Esophagus (tissue), 2 donors: ENCODE measurements around the gene CRABP2. TPM values are rescaled to one million over a fixed set of nuclear protein-coding genes. Genes with fewer than 3 reads are reported as not detected.

Source experiments
- H3K27ac ChIP-seq, 2 donors: one replicate each; pipeline ENCODE4 v1.5.1; 2013; ENCODE audit warnings: low read depth in 2 of 2, mild to moderate bottlenecking in 2 of 2, inconsistent platforms in 1 of 2, low read length in 1 of 2, moderate library complexity in 1 of 2
- H3K27me3 ChIP-seq, 2 donors: one replicate each; pipeline ENCODE4 v1.6.1; 2013; ENCODE audit warnings: low read length in 2 of 2, control low read depth in 1 of 2, mild to moderate bottlenecking in 1 of 2; ENCODE audit not compliant: insufficient read depth in 2 of 2, control insufficient read depth in 1 of 2
- H3K36me3 ChIP-seq, 2 donors: one replicate each; pipeline ENCODE4 v1.6.1; 2013; ENCODE audit warnings: low read length in 1 of 2; ENCODE audit not compliant: control insufficient read depth in 2 of 2, insufficient read depth in 2 of 2
- H3K4me1 ChIP-seq, 2 donors: one replicate each; pipeline ENCODE4 v1.6.1; 2013; ENCODE audit warnings: low read length in 1 of 2; ENCODE audit not compliant: control insufficient read depth in 2 of 2, insufficient read depth in 2 of 2
- H3K4me3 ChIP-seq, 2 donors: one replicate each; pipeline ENCODE4 v1.5.1; 2013; ENCODE audit warnings: low read length in 2 of 2, mild to moderate bottlenecking in 2 of 2, low read depth in 1 of 2, moderate library complexity in 1 of 2
- H3K9me3 ChIP-seq, 2 donors: one replicate each; pipeline ENCODE4 v1.6.1; 2013; ENCODE audit warnings: mild to moderate bottlenecking in 2 of 2, low read depth in 1 of 2, low read length in 1 of 2, moderate library complexity in 1 of 2; ENCODE audit not compliant: control insufficient read depth in 2 of 2, insufficient read depth in 1 of 2
- WGBS, 2 donors: extraction: QIAGEN DNeasy Blood & Tissue Kit; methylation state at CpG; one replicate each; pipeline ENCODE4 v1.1.7; 2013; 5-methylcytosine and 5-hydroxymethylcytosine counted together
- polyA plus RNA-seq, 2 donors: library from polyadenylated mRNA; stranded (reverse); fragments of 200-250 nt; gene quantifications; one replicate each; pipeline ENCODE4 v1.2.3, GENCODE V29; 2013
- donor health status: healthy with polysubstance abuse.
- donor health status: Bipolar disorder and iron deficiency.

The CRABP2 gene
- polyA plus RNA-seq, 2 donors: 1,310 to 1,799 TPM

DNA sequence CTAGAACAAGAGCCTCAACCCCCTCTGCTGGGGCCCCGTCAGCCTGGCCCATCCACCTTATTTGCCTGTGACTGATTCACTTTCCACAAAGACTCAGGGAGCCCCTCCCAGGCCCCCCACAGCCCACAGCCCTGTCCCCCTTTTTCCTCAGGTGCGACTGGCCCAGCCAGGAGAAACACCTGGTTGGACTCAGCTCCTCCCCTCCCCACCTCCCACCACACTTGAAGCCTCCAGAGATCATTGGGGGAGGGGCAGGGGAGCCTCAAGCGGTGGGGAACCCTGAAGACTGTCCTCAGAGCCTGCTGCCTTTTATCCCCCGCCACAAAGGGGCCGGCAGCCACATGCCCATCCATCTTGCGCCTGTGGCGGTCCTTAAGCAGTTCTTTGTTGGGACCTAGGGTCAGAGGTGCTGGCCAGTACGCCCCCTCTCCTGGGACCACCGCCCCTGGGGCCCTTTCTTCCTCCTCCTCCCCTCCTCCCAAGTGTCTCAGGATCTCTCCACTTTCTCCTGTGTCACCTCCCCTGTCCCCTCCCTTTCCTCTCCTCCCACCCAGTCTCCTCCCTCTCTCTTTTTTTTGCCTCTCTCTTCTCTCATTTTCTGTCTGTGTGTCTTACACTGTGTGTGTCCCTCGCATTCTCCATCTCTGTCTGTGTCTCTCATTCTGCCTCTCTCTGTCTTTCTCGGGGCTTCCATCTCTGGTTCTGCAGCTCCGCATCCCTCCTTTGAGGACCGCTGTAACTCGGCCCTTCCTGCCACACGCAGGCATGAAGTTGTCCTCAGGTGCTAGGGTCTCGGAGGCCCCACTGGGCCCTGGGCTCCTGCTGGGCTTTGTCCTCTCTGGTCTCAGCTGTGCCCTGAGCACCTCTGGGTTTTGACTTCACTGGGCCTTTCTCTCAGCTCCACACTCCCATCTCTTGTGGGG lies 12.2 kb downstream of the CRABP2 start:
- no peaks in the 10 kb centered on the region for H3K27me3 ChIP-seq
- H3K36me3 ChIP-seq: no peaks in the 10 kb centered on the region
- peak overlapping the region; percentile 88 for H3K27ac ChIP-seq
- WGBS, 2 donors: 41 to 45% methylated on average over 16 of the region's 16 CpGs
- H3K4me3 ChIP-seq: no peak overlapping the region
- no peaks in the 10 kb centered on the region for H3K9me3 ChIP-seq
- peaks cover 0 to 38% of the 10 kb centered on the region in 2 donors for H3K4me1 ChIP-seq

- no peaks in the 10 kb centered on the region for H3K27me3 ChIP-seq
- no peaks in the 10 kb centered on the region for H3K36me3 ChIP-seq
- peak overlapping the region in 1 of 2 donors; percentile 5 for H3K4me3 ChIP-seq
- H3K4me1 ChIP-seq: peaks cover 0 to 37% of the 10 kb centered on the region in 2 donors
- H3K9me3 ChIP-seq: no peaks in the 10 kb centered on the region
- H3K27ac ChIP-seq: peak overlapping the region; percentile 88
- WGBS, 2 donors: 10 to 13% methylated on average over 13 of the region's 13 CpGs
These were observed 12.9 kb downstream of the CRABP2 start for GRCh38 chr1:156692441-156692924.

DNA sequence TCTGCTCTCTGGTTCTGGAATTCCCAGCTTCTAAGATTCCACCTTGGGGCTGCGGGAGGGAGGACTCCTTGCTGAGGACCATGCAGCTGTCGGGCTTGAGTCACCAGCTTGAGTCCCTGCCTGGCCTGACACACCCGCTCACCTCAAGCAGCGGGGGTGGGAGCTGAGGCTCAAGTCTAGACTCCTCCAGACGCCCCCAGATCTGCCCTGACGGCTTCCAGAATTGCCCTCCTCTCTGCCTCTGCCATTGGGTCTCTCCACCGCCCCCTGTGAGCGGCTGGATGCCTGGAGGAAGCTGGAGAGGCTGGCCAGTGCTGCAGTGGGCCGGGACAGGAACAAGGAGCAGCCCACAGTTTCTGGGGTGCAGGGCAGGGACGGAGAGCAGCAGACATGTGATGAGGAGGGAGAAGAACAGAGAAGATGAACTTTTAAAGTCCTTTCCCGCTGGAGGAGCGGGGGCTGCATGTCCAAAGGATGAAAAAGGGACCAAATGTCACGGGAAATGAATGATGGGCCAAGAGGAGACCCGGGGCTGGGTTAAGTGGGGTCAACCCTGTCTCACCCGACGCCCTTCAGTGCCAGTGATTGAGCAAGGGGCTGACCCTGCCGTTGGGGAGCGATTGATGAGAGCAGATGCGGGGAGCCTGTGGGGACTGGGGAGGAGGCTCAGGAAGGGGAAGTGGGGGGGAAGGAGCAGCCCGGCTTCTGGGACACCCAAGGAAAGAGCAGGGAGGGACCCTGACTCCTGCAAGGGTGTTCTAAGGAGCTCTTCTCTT lies 13.5 kb downstream of the CRABP2 start:
- Histone ChIP-seq H3K9me3 (no peaks in the 10 kb centered on the region), H3K4me3 (peak overlapping the region in 1 of 2 donors; percentile 5), H3K36me3 (no peaks in the 10 kb centered on the region), H3K27ac (peak overlapping the region; percentile 88), H3K27me3 (no peaks in the 10 kb centered on the region), H3K4me1 (peaks cover 0 to 36% of the 10 kb centered on the region in 2 donors)
- 24 to 28% methylated on average over 20 of the region's 20 CpGs for WGBS, 2 donors

DNA sequence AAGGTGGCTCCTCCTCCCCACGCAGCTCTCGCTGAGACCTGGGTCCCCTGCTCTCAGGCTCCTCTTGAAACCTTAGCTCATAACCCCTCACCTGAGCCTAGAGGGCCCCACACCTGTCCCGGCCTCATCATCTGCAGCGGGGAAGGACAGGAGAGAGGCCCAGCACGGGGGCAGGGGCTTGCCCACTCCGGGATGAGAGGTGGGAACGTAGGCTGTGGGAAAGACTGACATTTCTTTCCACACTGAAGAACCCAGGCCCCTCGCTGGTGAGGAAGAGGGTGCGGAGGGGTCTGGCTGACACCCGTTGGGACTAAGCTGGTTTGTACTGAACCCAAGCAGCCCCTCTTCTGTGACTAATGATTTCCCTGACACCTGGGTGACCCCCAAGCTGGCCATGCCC lies 14.2 kb downstream of the CRABP2 start:
- H3K4me1 ChIP-seq: peaks cover 0 to 36% of the 10 kb centered on the region in 2 donors
- H3K27me3 ChIP-seq: no peaks in the 10 kb centered on the region
- peak overlapping the region; percentile 88 for H3K27ac ChIP-seq
- 70 to 77% methylated on average over 10 of the region's 10 CpGs for WGBS, 2 donors
- no peaks in the 10 kb centered on the region for H3K36me3 ChIP-seq
- H3K4me3 ChIP-seq: no peak overlapping the region
- H3K9me3 ChIP-seq: no peaks in the 10 kb centered on the region

DNA sequence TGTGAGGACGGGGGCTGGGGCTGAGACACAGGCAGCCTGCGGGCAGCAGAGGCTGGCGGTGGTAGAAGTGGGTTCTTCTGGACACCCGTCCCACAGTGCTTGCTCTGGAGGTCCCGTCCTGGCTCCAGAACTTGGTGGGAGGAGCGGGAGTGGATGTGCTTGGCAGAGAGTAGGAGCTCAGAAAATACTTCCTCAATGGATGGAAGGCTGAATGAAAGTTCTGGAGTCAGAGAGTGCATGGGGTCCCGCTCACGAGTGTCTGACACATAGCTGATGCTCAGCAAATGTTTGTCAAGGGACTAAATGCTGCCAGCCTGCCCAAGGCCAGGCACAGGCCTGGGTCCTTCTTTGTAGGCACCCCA lies 14.7 kb downstream of the CRABP2 start:
- H3K9me3 ChIP-seq: no peaks in the 10 kb centered on the region
- H3K4me3 ChIP-seq: no peak overlapping the region
- H3K4me1 ChIP-seq: peaks cover 0 to 36% of the 10 kb centered on the region in 2 donors
- no peaks in the 10 kb centered on the region for H3K36me3 ChIP-seq
- 62 to 70% methylated on average over 8 of the region's 8 CpGs for WGBS, 2 donors
- H3K27ac ChIP-seq: peak overlapping the region; percentile 88
- no peaks in the 10 kb centered on the region for H3K27me3 ChIP-seq

DNA sequence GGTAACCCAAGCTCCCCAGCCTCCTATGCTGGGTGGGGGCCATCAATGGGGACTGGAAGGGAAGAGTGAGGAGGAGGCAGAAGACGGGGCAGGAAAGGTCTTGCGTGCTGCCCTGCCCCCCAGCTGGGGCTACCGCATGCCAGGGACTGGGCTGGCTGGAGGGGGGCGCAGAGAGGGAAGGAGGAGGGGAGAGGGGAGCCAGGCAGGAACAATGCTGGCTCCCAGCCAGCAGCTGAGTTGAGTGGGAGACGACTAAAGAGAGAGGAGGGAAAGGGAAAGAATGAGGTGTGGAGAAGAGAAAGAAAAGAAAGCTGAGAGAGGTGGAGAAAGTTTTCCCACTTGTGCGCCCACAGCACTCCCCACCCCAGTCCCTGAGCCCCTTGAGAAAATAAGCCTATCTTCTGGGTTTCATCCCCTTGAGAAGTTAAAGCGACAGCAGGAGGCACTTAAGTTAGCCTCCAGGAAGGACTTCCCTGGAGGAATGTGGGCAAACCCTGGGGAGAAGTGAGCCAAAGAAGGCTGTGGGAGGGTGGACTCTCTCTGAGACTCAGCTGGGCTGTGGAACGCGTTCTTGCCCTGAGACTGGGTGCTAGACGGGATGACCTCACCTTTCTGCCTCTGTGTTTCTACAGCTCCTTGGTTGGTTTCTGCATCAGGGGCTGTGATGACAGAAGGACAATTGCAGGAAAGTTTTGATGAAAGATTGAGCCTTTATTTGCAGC lies 15.3 kb downstream of the CRABP2 start:
- H3K9me3 ChIP-seq: no peaks in the 10 kb centered on the region
- no peak overlapping the region for H3K4me3 ChIP-seq
- H3K4me1 ChIP-seq: peaks cover 0 to 36% of the 10 kb centered on the region in 2 donors
- 22 to 27% methylated on average over 10 of the region's 10 CpGs for WGBS, 2 donors
- H3K36me3 ChIP-seq: no peaks in the 10 kb centered on the region
- peak overlapping the region; percentile 88 for H3K27ac ChIP-seq
- no peaks in the 10 kb centered on the region for H3K27me3 ChIP-seq

DNA sequence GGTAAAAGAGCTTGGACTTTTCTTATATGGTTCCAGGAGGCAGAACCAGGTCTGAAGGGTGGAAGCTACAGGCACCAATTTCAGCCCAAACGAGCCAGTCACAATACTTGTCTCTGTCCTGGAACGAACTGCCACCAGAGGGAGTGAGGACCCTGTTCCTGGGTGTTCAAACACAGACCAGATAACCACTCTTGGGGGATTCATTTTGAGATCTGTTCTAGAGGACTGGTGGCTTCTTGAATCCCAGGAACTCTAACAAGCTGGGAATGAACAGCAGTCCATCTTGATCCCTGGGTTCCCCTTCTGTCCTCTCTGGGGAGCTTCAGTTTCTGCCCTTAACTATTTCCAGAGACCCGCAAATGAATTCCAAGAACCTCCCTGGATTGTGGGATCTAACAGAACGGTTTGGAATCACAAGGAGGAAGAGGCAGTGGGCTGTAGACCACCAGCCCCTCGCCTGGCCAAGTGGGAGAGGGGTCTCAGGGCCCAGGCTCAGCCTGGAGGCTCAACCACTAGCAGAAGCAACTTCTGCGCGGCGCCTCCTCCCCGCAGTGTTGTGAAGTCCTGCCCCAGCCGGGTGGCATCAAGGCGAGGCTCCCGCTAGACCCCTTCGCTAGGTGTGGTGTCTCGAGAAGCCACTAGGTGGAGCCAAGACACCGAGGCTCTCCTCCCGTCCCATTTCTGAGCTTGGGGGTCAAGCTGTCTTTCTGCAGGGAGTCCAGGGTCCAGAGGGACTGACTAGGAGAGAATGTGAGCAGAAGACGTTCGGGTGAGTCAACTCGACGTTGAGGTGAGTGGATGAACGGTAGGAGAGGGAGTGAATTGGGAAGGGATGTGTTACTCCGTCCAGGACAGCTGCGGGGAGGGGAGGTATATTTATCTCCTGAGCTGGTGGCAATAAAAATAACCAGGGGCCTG lies 16.1 kb downstream of the CRABP2 start:
- peaks cover 0 to 31% of the 10 kb centered on the region in 2 donors for H3K4me1 ChIP-seq
- WGBS, 2 donors: 2% methylated on average over 23 of the region's 23 CpGs
- no peak overlapping the region for H3K4me3 ChIP-seq
- no peaks in the 10 kb centered on the region for H3K27me3 ChIP-seq
- H3K9me3 ChIP-seq: no peaks in the 10 kb centered on the region
- H3K27ac ChIP-seq: peak overlapping the region in 1 of 2 donors; percentile 15
- no peaks in the 10 kb centered on the region for H3K36me3 ChIP-seq

DNA sequence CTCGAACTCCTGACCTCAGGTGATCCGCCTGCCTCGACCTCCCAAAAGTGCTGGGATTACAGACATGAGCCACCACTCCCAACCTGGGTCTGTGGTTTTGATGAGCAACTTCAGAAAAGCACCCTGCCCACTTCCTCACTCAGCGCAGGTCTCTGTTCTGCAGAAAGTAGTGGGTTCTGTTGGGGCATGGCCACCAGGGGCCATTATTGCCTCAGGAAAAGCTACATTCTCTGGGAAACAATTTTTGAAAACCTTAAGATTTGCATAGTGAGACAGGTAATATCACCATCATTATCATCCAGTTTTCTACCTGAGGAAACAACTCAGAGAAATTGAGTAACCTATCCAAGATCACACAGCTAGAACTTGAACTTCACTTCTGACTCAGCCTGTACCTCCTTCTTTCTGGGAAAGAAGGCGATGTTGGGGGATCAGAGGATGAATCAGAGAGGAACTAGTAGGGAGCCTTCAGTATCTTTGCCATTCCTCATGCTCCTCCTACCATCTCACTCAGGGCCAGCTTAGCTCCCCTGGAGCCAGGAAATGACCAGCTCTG lies 21.1 kb downstream of the CRABP2 start:
- Histone ChIP-seq H3K36me3 (no peaks in the 10 kb centered on the region), H3K9me3 (no peaks in the 10 kb centered on the region), H3K27ac (no peak overlapping the region), H3K27me3 (no peaks in the 10 kb centered on the region), H3K4me3 (no peak overlapping the region), H3K4me1 (no peaks in the 10 kb centered on the region)
- WGBS, 2 donors: 55 to 59% methylated on average over 5 of the region's 5 CpGs
